Activated CD8-positive, alpha-beta memory T cell treated with anti-CD3 and anti-CD28 coated beads, Interleukin-2, amount 10 ng/mL, durations not matched to agents 7 days and 5 days (primary cell): ENCODE results near the gene ATP1B3. TPM values are rescaled to one million over a fixed set of nuclear protein-coding genes. Genes with fewer than 3 reads are reported as not detected.

Experiments
- ATAC-seq: fragments of 150-1000 bp; cut with Tn5 transposase; one replicate; pipeline ENCODE4 v1.10.0; 2021; ENCODE audit warnings: moderate library complexity
- CTCF ChIA-PET: fragments of 350-600 bp; sonication (Branson Sonifier 250); formaldehyde crosslinking; loops from one replicate; lab custom pipeline; 2021; ENCODE audit warnings: antibody characterized with exemption; lab: Charles Lee
- DNase-seq: peaks from one replicate; pipeline ENCODE4 v3.0.0-alpha.2; 2020
- H3K27ac Mint-ChIP-seq: one replicate; pipeline ENCODE4 v1.8.0; 2021; ENCODE audit warnings: mild to moderate bottlenecking, mixed read lengths
- H3K27me3 Mint-ChIP-seq: one replicate; pipeline ENCODE4 v1.8.0; 2021; ENCODE audit warnings: mixed read lengths
- H3K36me3 Mint-ChIP-seq: one replicate; pipeline ENCODE4 v1.8.0; 2021; ENCODE audit warnings: mild to moderate bottlenecking, mixed read lengths
- H3K4me1 Mint-ChIP-seq: one replicate; pipeline ENCODE4 v1.8.0; 2021; ENCODE audit warnings: mixed read lengths
- H3K4me3 Mint-ChIP-seq: one replicate; pipeline ENCODE4 v1.8.0; 2021; ENCODE audit warnings: mild to moderate bottlenecking, moderate library complexity, mixed read lengths
- H3K9me3 Mint-ChIP-seq: one replicate; pipeline ENCODE4 v1.8.0; 2022; ENCODE audit warnings: low read depth, mixed read lengths
- total RNA-seq, 2 experiments: library from RNA; stranded (reverse); gene quantifications; one replicate each; pipeline ENCODE4 v1.2.3, GENCODE V29; 2021

The ATP1B3 gene
- total RNA-seq, 2 experiments from 2014 or later = 94.9 to 135 TPM

- no peaks in the 10 kb centered on the region for H3K36me3 Mint-ChIP-seq
- H3K9me3 Mint-ChIP-seq = no peaks in the 10 kb centered on the region
- DNase-seq (no peak), ATAC-seq (no peak)
- CTCF ChIA-PET = interaction anchor here (0.6 kb wide), 1 partner anchor 204 kb away, joined by 3 read pairs; the partner anchor contains the start of gene RNF7
- peaks cover 3% of the 10 kb centered on the region for H3K4me1 Mint-ChIP-seq
- H3K27me3 Mint-ChIP-seq = no peaks in the 10 kb centered on the region
- no peak overlapping the region for H3K4me3 Mint-ChIP-seq
- H3K27ac Mint-ChIP-seq = no peak overlapping the region
Measured at GRCh38 chr3:141942006-141942405, 65.6 kb downstream of the ATP1B3 start.

DNA sequence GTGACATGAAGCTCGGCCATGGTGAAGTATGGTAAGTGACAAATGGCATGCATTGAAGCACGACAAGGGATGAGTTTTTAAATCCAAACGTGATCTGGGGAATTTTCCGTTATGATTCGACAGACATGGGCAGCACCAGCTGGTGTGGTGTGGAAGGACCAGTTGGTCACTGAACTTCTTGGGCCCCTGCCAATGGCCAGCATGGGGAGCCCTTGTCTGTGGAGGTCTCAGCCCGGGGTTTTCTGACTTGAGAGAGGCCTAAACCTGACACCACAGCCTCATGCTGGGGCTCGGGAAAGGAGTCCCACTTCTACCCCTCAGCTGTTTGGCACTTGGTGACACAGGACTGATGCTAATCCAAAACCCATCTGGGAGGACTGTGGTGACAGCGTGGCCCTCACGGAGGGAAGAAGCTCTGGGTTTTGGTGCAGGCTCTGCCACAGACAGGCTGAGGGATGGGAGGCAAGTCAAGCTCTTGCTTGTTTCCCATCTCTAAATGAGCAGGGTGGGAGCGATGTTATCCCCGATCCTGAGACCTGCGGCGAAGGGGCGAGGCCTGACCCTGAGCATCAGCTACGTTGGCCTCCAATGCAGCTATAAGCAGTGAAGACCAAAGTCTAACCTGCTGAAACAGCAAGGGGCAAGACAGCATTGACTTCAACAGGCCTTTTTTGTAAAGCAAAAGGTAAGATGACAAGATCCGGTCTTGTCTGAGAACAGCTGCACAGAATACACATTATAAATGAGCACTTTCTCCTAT is 69.5 kb downstream of the ATP1B3 start:
- no peaks in the 10 kb centered on the region for H3K27me3 Mint-ChIP-seq
- CTCF ChIA-PET = interaction anchor here (0.5 to 1.3 kb wide), 2 partner anchors 32 to 335 kb away, joined by 3 read pairs; no protein-coding TSS in a partner anchor

DNA sequence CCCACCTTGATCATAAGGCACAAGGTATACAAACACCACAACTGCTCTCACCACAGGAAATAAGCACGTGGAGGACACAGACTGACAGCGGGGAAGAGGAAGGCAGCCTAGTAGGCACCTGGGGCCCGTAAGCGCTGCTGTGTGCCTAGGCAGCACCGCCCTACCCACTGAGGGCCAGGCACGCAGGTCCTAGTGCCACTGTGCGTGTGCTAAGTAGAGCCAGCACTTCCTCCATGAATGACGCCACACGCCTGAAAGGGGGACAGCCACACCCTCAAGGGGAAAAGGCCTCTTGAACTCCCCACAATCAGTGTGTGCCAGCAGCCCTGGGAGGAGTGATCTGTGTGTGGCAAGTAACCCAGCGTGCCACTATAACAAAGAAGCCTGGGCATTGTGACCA is 73.0 kb downstream of the ATP1B3 start:
- DNase-seq = peak; percentile 5
- Mint-ChIP-seq H3K27me3 (no peaks in the 10 kb centered on the region), H3K4me1 (no peaks in the 10 kb centered on the region)

More for the DNA sequence above, 69.5 kb downstream of the ATP1B3 start:
- Mint-ChIP-seq H3K4me1 (no peaks in the 10 kb centered on the region), H3K36me3 (no peaks in the 10 kb centered on the region), H3K27ac (no peak overlapping the region), H3K9me3 (no peaks in the 10 kb centered on the region), H3K4me3 (no peak overlapping the region)
- DNase-seq (no peak), ATAC-seq (no peak)

DNA sequence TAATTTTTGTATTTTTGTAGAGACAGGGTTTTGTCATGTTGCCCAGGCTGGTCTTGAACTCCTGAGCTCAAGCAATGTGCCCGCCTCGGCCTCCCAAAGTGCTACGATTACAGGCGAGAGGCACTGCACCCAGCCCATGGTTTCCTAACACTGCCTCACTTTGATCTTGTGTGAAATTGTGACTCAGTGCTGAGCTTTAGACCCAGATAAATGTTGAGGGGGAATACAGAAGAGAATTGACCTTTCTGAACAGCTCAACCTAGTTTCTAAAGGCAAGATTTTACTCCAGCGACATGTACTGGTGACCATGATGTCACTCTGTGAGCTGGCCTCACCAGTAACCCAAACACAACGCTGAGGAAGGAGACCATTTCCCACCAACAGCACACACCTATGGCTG is 73.5 kb downstream of the ATP1B3 start:
- H3K9me3 Mint-ChIP-seq = no peaks in the 10 kb centered on the region
- H3K4me1 Mint-ChIP-seq = peaks cover under 1% of the 10 kb centered on the region
- peaks cover 2% of the 10 kb centered on the region for H3K36me3 Mint-ChIP-seq
- CTCF ChIA-PET = no interaction called here
- no peak for DNase-seq
- H3K27ac Mint-ChIP-seq = no peak overlapping the region
- no peaks in the 10 kb centered on the region for H3K27me3 Mint-ChIP-seq
- no peak overlapping the region for H3K4me3 Mint-ChIP-seq
- ATAC-seq = no peak

More for the DNA sequence above, 73.0 kb downstream of the ATP1B3 start:
- no peak for ATAC-seq
- Mint-ChIP-seq H3K4me3 (no peak overlapping the region), H3K36me3 (peaks cover 2% of the 10 kb centered on the region), H3K9me3 (no peaks in the 10 kb centered on the region), H3K27ac (no peak overlapping the region)
- CTCF ChIA-PET = no interaction called here

DNA sequence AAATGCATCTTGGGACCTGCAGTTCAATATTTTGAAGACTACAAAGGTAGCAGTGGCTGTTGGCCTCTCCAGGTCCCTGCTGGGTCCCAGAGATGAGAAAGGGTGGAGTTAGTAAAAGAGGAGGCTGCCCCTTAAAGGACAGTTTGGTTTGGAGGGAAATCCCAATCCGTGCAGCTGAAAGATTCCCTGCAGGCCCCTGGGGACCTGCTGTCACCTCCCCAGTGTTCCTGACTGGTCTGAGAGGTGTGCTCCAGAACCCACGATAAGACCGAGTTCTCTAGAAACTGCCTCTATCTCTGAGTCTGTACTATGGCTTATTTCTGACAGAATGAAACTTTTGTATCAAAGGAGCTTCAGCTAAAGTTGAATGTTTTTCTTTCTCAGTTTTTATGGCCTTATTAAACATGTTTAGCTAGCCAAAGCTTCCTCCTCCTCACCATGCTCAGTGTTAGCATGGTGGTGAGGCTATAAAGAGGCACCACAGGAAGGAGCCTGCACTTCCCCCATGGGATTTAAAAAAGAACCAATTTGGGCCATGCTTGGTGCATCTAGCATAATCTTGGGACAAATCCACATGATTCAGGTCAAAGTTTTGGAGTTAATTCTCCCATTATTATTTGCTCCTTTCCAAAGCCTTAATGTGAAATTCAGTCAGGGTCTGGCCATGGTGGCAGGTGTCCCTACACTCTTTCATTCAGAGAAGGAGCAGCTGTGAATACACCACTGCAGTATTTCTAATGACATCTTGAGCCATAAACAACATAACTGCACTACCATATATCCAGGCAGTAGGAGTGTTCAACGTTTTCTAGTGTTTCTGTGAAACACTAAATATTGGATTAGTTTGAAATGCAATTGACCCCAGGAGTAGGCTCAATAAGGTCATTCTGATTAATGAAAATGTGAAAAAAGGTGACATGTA is 74.4 kb downstream of the ATP1B3 start:
- CTCF ChIA-PET = no interaction called here
- no peak overlapping the region for H3K27ac Mint-ChIP-seq
- no peaks in the 10 kb centered on the region for H3K27me3 Mint-ChIP-seq
- no peak overlapping the region for H3K4me3 Mint-ChIP-seq
- ATAC-seq (no peak), DNase-seq (peak; percentile 15)
- H3K9me3 Mint-ChIP-seq = no peaks in the 10 kb centered on the region
- peaks cover 5% of the 10 kb centered on the region for H3K4me1 Mint-ChIP-seq
- peaks cover 2% of the 10 kb centered on the region for H3K36me3 Mint-ChIP-seq

GRCh38 chr3:141952611-141953010 is 76.2 kb downstream of the ATP1B3 start:
- DNase-seq (peak; percentile 31), ATAC-seq (no peak)
- H3K27ac Mint-ChIP-seq = no peak overlapping the region
- CTCF ChIA-PET = no interaction called here
- no peaks in the 10 kb centered on the region for H3K9me3 Mint-ChIP-seq
- no peak overlapping the region for H3K4me3 Mint-ChIP-seq
- H3K27me3 Mint-ChIP-seq = no peaks in the 10 kb centered on the region
- peaks cover 2% of the 10 kb centered on the region for H3K36me3 Mint-ChIP-seq
- peaks cover 5% of the 10 kb centered on the region for H3K4me1 Mint-ChIP-seq

GRCh38 chr3:141955175-141955574 is 78.7 kb downstream of the ATP1B3 start:
- ATAC-seq (no peak), DNase-seq (peak; percentile 27)
- no peak overlapping the region for H3K27ac Mint-ChIP-seq
- H3K9me3 Mint-ChIP-seq = no peaks in the 10 kb centered on the region
- CTCF ChIA-PET = no interaction called here
- H3K4me3 Mint-ChIP-seq = no peak overlapping the region
- peaks cover 2% of the 10 kb centered on the region for H3K36me3 Mint-ChIP-seq
- no peaks in the 10 kb centered on the region for H3K27me3 Mint-ChIP-seq
- peaks cover 5% of the 10 kb centered on the region for H3K4me1 Mint-ChIP-seq

- no peak for DNase-seq
- Mint-ChIP-seq H3K9me3 (no peaks in the 10 kb centered on the region), H3K27ac (no peak overlapping the region), H3K4me3 (no peak overlapping the region), H3K27me3 (no peaks in the 10 kb centered on the region), H3K36me3 (no peaks in the 10 kb centered on the region), H3K4me1 (peaks cover 5% of the 10 kb centered on the region)
- ATAC-seq = no peak
- CTCF ChIA-PET = no interaction called here
Measured at GRCh38 chr3:141959589-141960554, 83.4 kb downstream of the ATP1B3 start.

- DNase-seq (no peak), ATAC-seq (no peak)
- Mint-ChIP-seq H3K36me3 (no peaks in the 10 kb centered on the region), H3K9me3 (no peaks in the 10 kb centered on the region), H3K27ac (no peak overlapping the region), H3K4me3 (no peak overlapping the region), H3K4me1 (no peaks in the 10 kb centered on the region), H3K27me3 (no peaks in the 10 kb centered on the region)
- CTCF ChIA-PET = no interaction called here
Measured at GRCh38 chr3:141960731-141961130, 84.3 kb downstream of the ATP1B3 start.

DNA sequence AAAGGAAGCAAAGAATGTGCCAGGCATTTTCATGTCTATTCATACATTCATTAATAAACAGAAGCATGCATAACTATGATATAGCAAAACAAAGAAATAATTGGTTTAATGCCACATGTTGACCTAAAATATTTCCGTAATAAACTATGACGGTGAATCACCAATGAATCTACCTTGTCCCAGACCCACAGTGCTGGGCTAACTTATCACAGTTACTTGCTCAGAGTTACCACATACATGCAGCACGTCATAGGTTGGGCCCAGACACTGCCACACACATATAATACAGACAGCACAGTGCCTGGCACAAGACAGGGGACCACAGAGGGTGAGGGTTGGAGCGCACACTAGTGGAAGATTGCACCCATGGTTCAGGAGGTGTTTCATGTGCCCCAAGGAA is 86.9 kb downstream of the ATP1B3 start:
- Mint-ChIP-seq H3K36me3 (peaks cover 3% of the 10 kb centered on the region), H3K27me3 (no peaks in the 10 kb centered on the region), H3K27ac (no peak overlapping the region), H3K4me3 (no peak overlapping the region), H3K4me1 (peaks cover 3% of the 10 kb centered on the region), H3K9me3 (no peaks in the 10 kb centered on the region)
- ATAC-seq = no peak
- CTCF ChIA-PET = interaction anchor here (0.6 to 0.9 kb wide), 3 partner anchors 9 to 319 kb away, joined by 3 to 5 read pairs (median 4); no protein-coding TSS in a partner anchor
- no peak for DNase-seq

GRCh38 chr3:141965471-141965870 is 89.0 kb downstream of the ATP1B3 start:
- no peak overlapping the region for H3K4me3 Mint-ChIP-seq
- H3K36me3 Mint-ChIP-seq = peaks cover 3% of the 10 kb centered on the region
- no peaks in the 10 kb centered on the region for H3K27me3 Mint-ChIP-seq
- DNase-seq (no peak), ATAC-seq (no peak)
- H3K4me1 Mint-ChIP-seq = peaks cover 3% of the 10 kb centered on the region
- H3K9me3 Mint-ChIP-seq = no peaks in the 10 kb centered on the region
- CTCF ChIA-PET = interaction anchor here (0.8 kb wide), 1 partner anchor 160 kb away, joined by 4 read pairs; no protein-coding TSS in a partner anchor
- no peak overlapping the region for H3K27ac Mint-ChIP-seq

GRCh38 chr3:141969711-141970110 is 93.3 kb downstream of the ATP1B3 start:
- H3K4me1 Mint-ChIP-seq = peaks cover 3% of the 10 kb centered on the region
- peaks cover 3% of the 10 kb centered on the region for H3K36me3 Mint-ChIP-seq
- CTCF ChIA-PET = no interaction called here
- no peak overlapping the region for H3K27ac Mint-ChIP-seq
- no peaks in the 10 kb centered on the region for H3K27me3 Mint-ChIP-seq
- DNase-seq = no peak
- no peaks in the 10 kb centered on the region for H3K9me3 Mint-ChIP-seq
- no peak for ATAC-seq
- no peak overlapping the region for H3K4me3 Mint-ChIP-seq
